Activated CD8-positive, alpha-beta T cell treated with anti-CD3 and anti-CD28 coated beads for 36 hours (primary cell): Measurements from ENCODE around the gene BMS1. TPM values are rescaled to one million over a fixed set of nuclear protein-coding genes. Genes with fewer than 3 reads are reported as not detected.
A peak's percentile ranks its signal among the peaks of the same experiment; 100 is the strongest.
"Not testable (repeated sequence)": the region's sequence is repeated elsewhere in the genome, so short reads cannot be mapped to it uniquely, and the experiment has no call there.

Experiments used
- ATAC-seq: fragments of 200-7000 bp; cut with Tn5 transposase; one replicate; pipeline ENCODE4 v1.10.0; 2021; ENCODE audit warnings: mild to moderate bottlenecking, moderate library complexity
- CTCF ChIA-PET: fragments of 350-600 bp; sonication (Branson Sonifier 250); formaldehyde crosslinking; loops from one replicate; lab custom pipeline; 2021; ENCODE audit warnings: antibody characterized with exemption; lab: Charles Lee
- POLR2A ChIA-PET: fragments of 350-600 bp; sonication (Branson Sonifier 250); formaldehyde crosslinking; loops from one replicate; lab custom pipeline; 2021; ENCODE audit warnings: antibody characterized with exemption; lab: Charles Lee
- DNase-seq: peaks from one replicate; pipeline ENCODE4 v3.0.0-alpha.2; 2020
- H3K27ac Mint-ChIP-seq: one replicate; pipeline ENCODE4 v1.8.0; 2021; ENCODE audit warnings: mild to moderate bottlenecking, mixed read lengths
- H3K27me3 Mint-ChIP-seq: one replicate; pipeline ENCODE4 v1.8.0; 2021; ENCODE audit warnings: mixed read lengths
- H3K36me3 Mint-ChIP-seq: one replicate; pipeline ENCODE4 v1.8.0; 2021; ENCODE audit warnings: low read depth, mixed read lengths
- H3K4me1 Mint-ChIP-seq: one replicate; pipeline ENCODE4 v1.8.0; 2021; ENCODE audit warnings: low read depth, mixed read lengths
- H3K4me3 Mint-ChIP-seq: one replicate; pipeline ENCODE4 v1.8.0; 2021; ENCODE audit warnings: mild to moderate bottlenecking, moderate library complexity, mixed read lengths
- H3K9me3 Mint-ChIP-seq: one replicate; pipeline ENCODE4 v1.8.0; 2021; ENCODE audit warnings: mixed read lengths
- intact Hi-C: fragments of 100-400 bp; cut with micrococcal nuclease; formaldehyde crosslinking; loops from one replicate; pipeline ENCODE4 v1.10.0; 2022
- total RNA-seq, 2 experiments: library from RNA; stranded (reverse); gene quantifications; one replicate each; pipeline ENCODE4 v1.2.3, GENCODE V29; 2021
- TF ChIP-seq, protein P1 (sequence below): fragments of 200-600 bp; IDR thresholded peaks from one replicate; pipeline ENCODE4 v1.8.0; 2022; ENCODE audit warnings: antibody characterized with exemption, mild to moderate bottlenecking

The BMS1 gene
- total RNA-seq, 2 experiments from 2014 or later, result 27.6 to 28.1 TPM

DNA sequence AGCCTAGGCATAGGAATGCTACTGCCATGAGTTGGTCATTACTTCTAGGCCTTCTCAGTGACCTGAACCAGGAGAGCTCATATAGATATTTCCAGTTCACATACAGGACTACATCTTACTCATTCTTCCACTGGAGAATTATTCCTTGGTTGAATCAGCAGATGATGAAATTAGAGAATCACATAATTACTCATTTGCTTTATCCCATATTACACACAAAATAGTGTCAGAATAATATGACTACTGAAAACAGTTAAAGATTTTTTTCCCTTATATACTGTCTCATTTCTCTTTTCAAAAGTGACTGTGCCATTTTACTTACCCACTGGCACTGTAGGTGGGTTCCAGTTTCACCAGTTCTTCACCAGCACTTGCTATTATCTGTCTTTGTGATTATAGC lies 18.5 kb downstream of the BMS1 start:
- CTCF ChIA-PET, result interaction anchor here (1.2 kb wide), 2 partner anchors 15 to 18 kb away, joined by 3 to 4 read pairs; no protein-coding TSS in a partner anchor
- Mint-ChIP-seq H3K9me3 (no peaks in the 10 kb centered on the region), H3K4me3 (no peak overlapping the region), H3K36me3 (peaks cover 72% of the 10 kb centered on the region), H3K27me3 (no peaks in the 10 kb centered on the region), H3K27ac (peak overlapping the region; percentile 78), H3K4me1 (peaks cover 14% of the 10 kb centered on the region)
- POLR2A ChIA-PET, result no interaction called here
- ATAC-seq (peak; percentile 60), DNase-seq (no peak)
- intact Hi-C loops, result no loop called here
- TF ChIP-seq, protein P1, sequence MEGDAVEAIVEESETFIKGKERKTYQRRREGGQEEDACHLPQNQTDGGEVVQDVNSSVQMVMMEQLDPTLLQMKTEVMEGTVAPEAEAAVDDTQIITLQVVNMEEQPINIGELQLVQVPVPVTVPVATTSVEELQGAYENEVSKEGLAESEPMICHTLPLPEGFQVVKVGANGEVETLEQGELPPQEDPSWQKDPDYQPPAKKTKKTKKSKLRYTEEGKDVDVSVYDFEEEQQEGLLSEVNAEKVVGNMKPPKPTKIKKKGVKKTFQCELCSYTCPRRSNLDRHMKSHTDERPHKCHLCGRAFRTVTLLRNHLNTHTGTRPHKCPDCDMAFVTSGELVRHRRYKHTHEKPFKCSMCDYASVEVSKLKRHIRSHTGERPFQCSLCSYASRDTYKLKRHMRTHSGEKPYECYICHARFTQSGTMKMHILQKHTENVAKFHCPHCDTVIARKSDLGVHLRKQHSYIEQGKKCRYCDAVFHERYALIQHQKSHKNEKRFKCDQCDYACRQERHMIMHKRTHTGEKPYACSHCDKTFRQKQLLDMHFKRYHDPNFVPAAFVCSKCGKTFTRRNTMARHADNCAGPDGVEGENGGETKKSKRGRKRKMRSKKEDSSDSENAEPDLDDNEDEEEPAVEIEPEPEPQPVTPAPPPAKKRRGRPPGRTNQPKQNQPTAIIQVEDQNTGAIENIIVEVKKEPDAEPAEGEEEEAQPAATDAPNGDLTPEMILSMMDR, result no peak

DNA sequence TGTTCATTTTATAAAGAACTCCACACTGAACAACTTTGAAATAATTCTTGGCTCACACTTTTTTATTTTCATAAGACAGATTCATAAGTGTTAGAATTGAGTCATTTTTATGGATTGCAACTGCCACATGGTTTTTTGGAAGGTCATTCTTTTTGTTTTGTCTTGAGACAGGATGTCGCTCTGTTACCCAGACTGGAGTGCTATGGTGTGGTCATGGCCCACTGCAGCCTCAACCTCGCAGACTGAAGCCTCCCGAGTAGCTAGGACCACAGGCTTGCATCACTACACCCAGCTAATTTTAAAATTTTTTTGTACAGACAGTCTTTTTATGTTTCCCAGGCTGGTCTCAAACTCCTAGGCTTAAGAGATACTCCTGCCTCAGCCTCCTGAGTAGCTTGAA lies 20.3 kb downstream of the BMS1 start:
- POLR2A ChIA-PET, result interaction anchor here (0.6 to 1.0 kb wide), 2 partner anchors 10 to 792 kb away, joined by 3 to 4 read pairs; no protein-coding TSS in a partner anchor
- intact Hi-C loops, result no loop called here

DNA sequence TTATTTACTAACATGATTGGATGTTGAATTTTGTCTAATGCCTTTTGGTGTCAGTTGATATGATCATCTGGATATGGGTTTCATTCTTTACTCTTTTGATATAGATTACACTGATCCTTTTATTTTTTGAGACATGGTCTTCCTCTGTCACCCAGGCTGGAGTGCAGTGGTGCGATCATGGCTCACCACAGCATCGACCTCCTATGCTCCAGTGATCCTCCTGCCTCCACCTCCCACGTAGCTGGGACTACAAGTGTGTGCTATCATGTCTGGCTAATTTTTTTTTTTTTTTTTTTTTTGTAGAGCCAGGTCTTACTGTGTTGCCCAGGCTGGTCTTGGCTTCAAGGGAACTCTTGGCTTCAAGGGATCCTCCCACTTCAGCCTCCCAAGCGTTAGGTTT lies 27.1 kb downstream of the BMS1 start:
- H3K36me3 Mint-ChIP-seq, result peaks cover 76% of the 10 kb centered on the region
- TF ChIP-seq, protein P1, result no peak
- DNase-seq (no peak), ATAC-seq (no peak)
- no peaks in the 10 kb centered on the region for H3K27me3 Mint-ChIP-seq
- H3K9me3 Mint-ChIP-seq, result peaks cover 14% of the 10 kb centered on the region
- POLR2A ChIA-PET, result no interaction called here
- H3K4me3 Mint-ChIP-seq, result no peak overlapping the region
- CTCF ChIA-PET, result no interaction called here
- H3K4me1 Mint-ChIP-seq, result peaks cover 34% of the 10 kb centered on the region
- H3K27ac Mint-ChIP-seq, result no peak overlapping the region
- intact Hi-C loops, result no loop called here

More for the DNA sequence above, 20.3 kb downstream of the BMS1 start:
- Mint-ChIP-seq H3K27me3 (no peaks in the 10 kb centered on the region), H3K4me1 (peaks cover 10% of the 10 kb centered on the region), H3K27ac (no peak overlapping the region), H3K4me3 (no peak overlapping the region), H3K36me3 (peaks cover 70% of the 10 kb centered on the region), H3K9me3 (no peaks in the 10 kb centered on the region)
- no peak for ATAC-seq
- TF ChIP-seq, protein P1, result no peak
- CTCF ChIA-PET, result interaction anchor here (1.9 kb wide), 1 partner anchor 50 kb away, joined by 5 read pairs; no protein-coding TSS in a partner anchor
- no peak for DNase-seq

DNA sequence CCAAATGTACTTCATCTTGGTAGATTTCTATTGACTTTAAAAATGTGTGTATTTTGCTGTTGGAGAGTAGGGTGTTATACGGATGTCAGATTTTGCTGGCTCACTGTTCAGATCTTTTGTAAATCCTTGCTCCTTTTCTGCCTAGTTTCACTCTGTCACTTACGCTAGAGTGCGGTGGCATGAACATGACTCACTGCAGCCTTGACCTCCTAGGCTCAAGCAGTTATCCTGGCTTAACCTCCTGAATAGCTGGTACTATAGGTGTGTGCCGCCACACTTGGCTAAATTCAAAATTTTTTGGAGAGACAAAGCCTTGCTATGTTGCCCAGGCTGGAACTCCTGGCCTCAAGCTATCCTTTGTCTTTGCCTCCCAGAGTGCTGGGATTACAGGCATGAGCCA lies 29.4 kb downstream of the BMS1 start:
- Mint-ChIP-seq H3K9me3 (peaks cover 14% of the 10 kb centered on the region), H3K4me3 (no peak overlapping the region), H3K27me3 (no peaks in the 10 kb centered on the region), H3K27ac (no peak overlapping the region), H3K36me3 (peaks cover 82% of the 10 kb centered on the region), H3K4me1 (peaks cover 34% of the 10 kb centered on the region)
- intact Hi-C loops, result no loop called here
- CTCF ChIA-PET, result no interaction called here
- ATAC-seq (no peak), DNase-seq (no peak)
- POLR2A ChIA-PET, result no interaction called here
- TF ChIP-seq, protein P1, result no peak

DNA sequence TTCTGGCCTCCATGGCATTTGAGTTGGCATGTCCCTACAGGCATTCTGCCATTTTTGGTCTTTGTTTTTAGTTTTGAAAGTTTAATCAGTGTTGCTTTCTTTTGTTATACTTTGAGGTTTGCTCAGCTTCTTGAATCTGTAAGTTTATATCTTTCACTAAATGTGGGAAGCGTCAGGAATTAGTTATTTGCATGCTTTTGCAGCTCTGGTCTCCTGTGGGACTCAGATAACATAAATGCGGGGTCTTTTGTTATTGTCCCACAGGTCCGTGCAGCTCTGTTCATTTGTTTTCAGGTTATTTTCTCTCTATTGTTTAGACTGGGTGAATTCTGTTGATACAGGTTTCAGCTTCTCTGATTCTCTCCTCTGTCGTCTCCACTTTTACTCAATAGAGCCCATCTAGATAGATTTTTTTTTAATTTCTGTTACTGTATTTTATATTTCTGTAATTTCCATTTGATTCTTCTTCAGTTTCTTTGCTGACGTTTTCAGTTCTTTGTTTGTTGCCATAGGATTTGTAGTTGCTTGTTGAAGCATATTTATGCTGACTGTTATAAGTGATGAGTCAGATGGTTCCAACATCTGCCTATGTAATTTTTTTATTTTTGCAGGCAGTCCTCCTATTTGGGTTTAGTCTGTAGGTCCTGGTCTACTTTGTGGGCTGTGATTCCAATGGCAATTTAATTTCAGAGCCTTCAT lies 31.5 kb downstream of the BMS1 start:
- Mint-ChIP-seq H3K36me3 (peaks cover 84% of the 10 kb centered on the region), H3K4me1 (peaks cover 31% of the 10 kb centered on the region), H3K9me3 (peaks cover 14% of the 10 kb centered on the region)
- H3K4me3 Mint-ChIP-seq, CTCF ChIA-PET, ATAC-seq, H3K27me3 Mint-ChIP-seq, POLR2A ChIA-PET, H3K27ac Mint-ChIP-seq, intact Hi-C loops, DNase-seq: not testable (repeated sequence)

DNA sequence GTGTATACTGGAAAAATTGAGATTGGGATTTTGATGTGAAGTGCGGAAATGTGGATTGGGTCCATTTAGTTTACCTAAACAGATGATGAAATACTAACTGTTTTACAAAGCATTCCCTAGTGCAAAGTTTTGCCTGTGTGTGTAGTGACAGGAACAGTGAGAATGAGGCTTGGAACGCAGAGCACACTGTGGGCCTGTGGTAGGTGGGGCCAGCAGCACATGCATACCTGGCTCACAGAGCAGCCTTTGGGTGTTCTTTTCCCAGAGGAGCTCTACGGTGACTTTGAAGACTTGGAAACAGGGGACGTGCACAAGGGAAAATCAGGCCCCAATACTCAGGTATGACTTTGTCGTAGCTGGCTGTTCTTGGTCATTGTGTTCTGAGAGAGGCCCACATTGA lies 33.7 kb downstream of the BMS1 start:
- DNase-seq, H3K27ac Mint-ChIP-seq, intact Hi-C loops, H3K27me3 Mint-ChIP-seq, ATAC-seq, H3K4me3 Mint-ChIP-seq: not testable (repeated sequence)
- ChIA-PET POLR2A (interaction anchor here (0.6 kb wide), 1 partner anchor 13 kb away, joined by 3 read pairs; no protein-coding TSS in a partner anchor), CTCF (interaction anchor here (0.7 kb wide), 1 partner anchor 16 kb away, joined by 3 read pairs; no protein-coding TSS in a partner anchor)
- Mint-ChIP-seq H3K9me3 (peaks cover 14% of the 10 kb centered on the region), H3K4me1 (peaks cover 24% of the 10 kb centered on the region), H3K36me3 (peaks cover 78% of the 10 kb centered on the region)
